Activated CD8-positive, alpha-beta memory T cell treated with anti-CD3 and anti-CD28 coated beads, Interleukin-2, amount 50 U/mL, for 24 hours (primary cell): ENCODE measurements around the gene NEK2.
"Not testable (repeated sequence)": the region's sequence is repeated elsewhere in the genome, so short reads cannot be mapped to it uniquely, and the experiment has no call there.

Experiments
- DNase-seq: peaks from one replicate; pipeline ENCODE4 v3.0.0-alpha.2; 2020; ENCODE audit errors: extremely low read depth

NEK2 gene

GRCh38 chr1:211632808-211633523 lies 42.5 kb downstream of the NEK2 start:
- no peak for DNase-seq

- no peak for DNase-seq
Observed at GRCh38 chr1:211632117-211632807, 43.2 kb downstream of the NEK2 start.

- DNase-seq: no peak
Observed at GRCh38 chr1:211631168-211631567, 44.3 kb downstream of the NEK2 start.

DNA sequence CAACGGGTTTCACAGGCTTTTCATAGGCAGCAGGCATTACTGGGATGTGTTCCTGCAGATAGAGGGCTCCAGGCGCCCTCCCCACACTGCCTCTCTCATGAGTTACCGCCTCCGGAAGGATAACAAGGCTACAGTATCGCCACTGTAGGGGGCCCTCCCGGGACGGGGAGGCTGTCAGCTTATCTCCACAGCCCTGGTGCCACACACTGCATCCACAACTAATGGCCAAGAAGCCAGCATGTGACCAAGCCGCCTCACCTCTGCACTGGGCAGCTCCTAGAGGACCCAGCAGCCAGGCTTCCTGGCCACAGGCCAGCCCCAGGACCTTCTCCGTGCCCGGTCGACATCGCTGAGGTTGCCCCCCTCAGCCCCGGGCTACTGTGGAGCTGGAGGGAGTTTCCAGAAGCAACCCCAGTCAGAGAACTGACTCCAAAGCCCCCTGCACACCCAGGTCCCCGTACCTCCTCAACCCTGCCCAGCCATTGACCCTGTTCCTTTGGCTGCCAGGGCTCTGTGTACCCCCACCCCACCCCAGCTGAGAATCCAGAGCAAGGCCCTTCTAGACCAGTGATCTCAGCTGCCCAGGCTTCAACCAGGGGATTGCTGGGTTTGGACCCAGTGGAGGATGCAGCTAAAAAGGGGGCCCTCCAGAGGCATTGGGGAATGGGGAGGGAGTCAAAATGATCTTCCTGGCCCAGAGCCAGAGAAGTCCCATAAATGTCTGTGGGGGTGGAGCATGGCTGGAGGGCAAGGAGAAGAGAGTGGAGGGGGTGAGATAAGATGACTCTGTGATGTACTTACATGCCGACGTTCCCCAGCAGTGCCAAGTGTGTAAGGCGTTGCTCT lies 45.0 kb downstream of the NEK2 start:
- no peak for DNase-seq

- no peak for DNase-seq
Observed at GRCh38 chr1:211628417-211628816, 47.0 kb downstream of the NEK2 start.

DNA sequence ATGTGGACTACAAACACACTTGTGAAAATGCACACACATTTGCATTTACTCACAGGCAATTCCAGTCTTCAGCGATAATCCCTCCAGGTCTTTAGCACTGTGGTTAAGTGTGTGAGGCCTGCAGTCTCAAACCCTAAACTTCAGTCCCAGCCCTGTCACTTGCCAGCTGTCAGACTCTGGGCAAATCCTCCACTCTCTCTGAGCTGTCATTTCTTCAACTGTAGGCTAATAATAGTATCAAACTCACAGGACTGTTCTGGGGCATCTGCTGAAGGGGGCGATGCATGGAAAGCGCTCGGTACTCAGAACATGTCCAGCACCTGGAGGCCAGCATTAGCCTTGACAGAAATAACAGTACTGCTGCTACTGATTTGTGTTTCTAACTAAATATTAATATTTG lies 48.2 kb downstream of the NEK2 start:
- DNase-seq: no peak

GRCh38 chr1:211625866-211626265 lies 49.6 kb downstream of the NEK2 start:
- DNase-seq: not testable (repeated sequence)

DNA sequence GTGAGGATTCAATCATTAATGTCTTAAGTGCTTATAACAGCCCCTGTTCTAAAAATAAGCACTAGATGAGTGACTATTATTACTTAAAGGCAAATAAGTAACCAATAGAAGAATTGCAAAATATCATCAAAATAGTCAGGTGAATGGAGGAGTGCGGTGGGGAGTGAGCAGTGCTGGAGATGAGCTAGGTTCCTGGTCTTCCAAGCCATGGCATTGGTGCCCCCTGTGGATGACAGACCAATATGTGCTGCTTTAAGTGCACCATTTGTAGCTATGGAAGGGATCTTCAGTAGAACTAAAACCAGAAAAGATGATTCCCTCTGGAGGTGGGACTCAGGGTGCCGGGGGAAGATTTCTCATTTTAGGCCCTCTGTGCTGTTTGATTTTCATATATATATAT lies 50.4 kb downstream of the NEK2 start:
- DNase-seq: no peak

GRCh38 chr1:211623515-211623914 lies 51.9 kb downstream of the NEK2 start:
- DNase-seq: no peak

DNA sequence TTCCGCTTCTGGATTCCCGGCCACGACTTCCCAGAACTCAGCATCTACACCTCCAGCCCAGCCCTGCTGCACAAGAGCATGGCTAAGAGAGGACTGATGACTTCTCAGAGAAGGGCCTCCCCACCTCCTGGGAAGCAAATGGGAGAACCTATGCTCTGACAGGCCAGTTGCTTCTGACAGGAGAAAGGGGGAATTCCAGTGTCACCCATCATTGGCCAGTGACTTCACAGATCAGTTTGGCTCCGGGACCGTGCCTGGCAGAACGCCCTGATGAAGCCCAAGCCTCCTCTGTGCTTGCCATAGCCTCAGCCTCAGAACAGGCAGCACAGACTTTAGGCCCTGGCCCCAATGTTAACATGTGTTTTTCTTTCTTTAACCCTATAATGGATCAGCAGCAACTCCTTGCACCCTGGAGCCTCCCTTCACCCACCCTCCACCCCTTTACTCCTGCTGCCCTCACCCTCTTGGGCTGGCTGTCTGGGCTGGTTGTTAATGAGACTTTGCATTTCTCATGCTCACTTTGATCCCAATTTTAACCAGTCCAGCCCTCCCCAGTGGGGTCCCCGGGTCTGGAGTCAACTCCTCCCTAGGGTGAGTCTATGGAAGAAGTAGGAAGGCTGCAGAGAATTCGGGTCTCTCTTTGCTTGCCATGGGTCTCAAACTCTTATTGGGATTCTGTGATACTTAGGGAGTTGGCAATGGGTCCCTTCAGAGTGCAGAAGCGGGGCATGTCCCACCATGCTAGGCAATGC lies 53.8 kb downstream of the NEK2 start:
- DNase-seq: no peak

GRCh38 chr1:211620097-211620496 lies 55.3 kb downstream of the NEK2 start:
- DNase-seq: no peak

GRCh38 chr1:211619033-211619996 lies 56.1 kb downstream of the NEK2 start:
- DNase-seq: no peak

- no peak for DNase-seq
Observed at GRCh38 chr1:211616965-211617297, 58.5 kb downstream of the NEK2 start.

- DNase-seq: no peak
Observed at GRCh38 chr1:211616231-211616964, 59.0 kb downstream of the NEK2 start.

DNA sequence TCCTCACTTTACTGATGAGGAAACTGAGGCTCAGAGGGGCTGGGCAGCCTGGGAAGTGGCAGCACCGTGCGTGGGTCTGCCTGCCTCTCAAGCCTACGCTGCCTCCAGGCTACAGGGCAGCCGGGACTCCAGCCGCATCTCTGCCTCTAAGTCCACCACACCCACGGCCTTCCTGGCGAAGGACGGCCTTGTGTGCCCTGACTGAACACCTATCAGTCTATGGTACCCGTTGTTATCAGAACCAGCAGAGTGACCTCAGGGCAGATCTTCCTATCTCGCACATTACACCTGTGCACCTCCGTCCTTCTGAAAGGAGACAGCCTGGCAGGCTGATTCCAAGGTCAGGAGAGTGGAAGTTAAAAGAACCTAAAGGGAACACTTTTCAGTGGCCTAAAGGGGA lies 60.8 kb downstream of the NEK2 start:
- DNase-seq: no peak

GRCh38 chr1:211613951-211614350 lies 61.5 kb downstream of the NEK2 start:
- no peak for DNase-seq

DNA sequence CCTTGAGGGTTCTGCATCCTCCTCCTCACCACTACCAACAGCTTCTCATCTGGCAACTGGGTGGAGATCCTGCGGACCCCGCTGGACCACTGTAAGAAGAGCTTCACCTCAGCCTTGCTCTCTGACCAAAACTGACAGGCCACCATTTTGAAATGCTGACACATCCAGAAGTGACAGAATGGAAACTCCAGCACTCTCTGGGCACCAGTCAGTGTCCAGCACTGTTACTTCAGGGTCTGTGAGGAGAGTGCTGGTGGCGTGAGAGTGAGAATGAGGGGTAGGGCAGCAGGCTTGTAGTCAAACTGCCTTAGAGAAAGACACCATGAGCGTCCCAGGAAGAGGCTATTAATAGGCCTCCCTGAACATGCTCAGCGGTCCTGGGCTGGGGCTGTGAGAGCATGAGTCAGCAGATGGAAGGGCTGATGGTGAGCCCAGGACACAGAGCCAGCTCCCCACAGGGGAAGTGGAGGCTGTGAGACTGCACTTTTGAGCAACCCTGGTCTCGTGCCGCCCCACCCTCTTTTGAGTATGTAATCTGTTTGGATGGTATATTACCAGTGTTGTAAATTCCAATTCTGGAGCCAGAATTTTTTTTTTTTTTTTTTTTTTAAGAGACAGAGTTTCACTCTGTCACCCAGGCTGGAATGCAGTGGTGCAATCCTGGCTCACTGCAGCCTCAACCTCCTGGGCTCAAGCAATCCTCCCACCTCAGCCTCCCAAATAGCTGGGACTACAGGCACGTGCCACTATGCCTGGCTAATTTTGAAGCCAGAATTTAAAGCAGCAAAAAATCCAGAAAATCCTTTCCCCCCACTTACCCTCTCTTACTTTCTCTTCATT lies 62.1 kb downstream of the NEK2 start:
- no peak for DNase-seq

- DNase-seq: no peak
Observed at GRCh38 chr1:211612786-211613107, 62.7 kb downstream of the NEK2 start.
